ENCODE measurements around the gene KLRC1.
"Not testable (repeated sequence)": the region's sequence is repeated elsewhere in the genome, so short reads cannot be mapped to it uniquely, and the experiment has no call there.

DNA sequence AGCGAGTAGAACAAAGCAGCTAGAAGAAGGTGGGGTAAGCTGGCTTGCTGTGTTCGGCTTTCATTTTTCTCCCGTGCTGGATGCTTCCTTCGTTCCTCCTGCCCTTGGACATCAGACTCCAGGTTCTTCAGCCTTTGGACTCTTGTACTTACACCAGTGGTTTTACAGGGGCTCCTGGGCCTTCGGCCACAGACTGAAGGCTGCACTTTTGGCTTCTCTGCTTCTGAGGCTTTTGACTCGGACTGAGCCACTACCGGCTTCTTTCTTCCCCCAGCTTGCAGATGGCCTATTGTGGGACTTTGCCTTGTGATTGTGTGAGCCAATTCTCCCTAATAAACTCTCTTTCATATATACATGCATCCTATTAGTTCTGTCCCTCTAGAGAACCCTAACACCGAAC is 27.2 kb downstream of the KLRC1 start:
- TF ChIP-seq CREB1 (IDR thresholded peaks at IDR 0.05); CREB1 (CRISPR knock-in tag; IDR thresholded peaks at IDR 0.05); REPIN1 (CRISPR knock-in tag; IDR thresholded peaks at IDR 0.05; ENCODE audit: borderline replicate concordance, low read depth): not testable (repeated sequence)
